Karpas-422 (cell line): ENCODE measurements around the gene ERN1. TPM values are rescaled to one million over a fixed set of nuclear protein-coding genes. Genes with fewer than 3 reads are reported as not detected.

Experiments used
- DNase-seq: peaks from one replicate; pipeline ENCODE4 v3.0.0-alpha.2; 2015
- H2AFZ ChIP-seq: fragments of 200-600 bp; sonication (generic); 2 replicates; pipeline ENCODE4 v1.6.1; 2014; ENCODE audit warnings: antibody characterized with exemption, low read length, mixed read lengths
- H3K27ac ChIP-seq: fragments of 200-600 bp; sonication (generic); 2 replicates; pipeline ENCODE4 v1.5.1; 2014; ENCODE audit warnings: mild to moderate bottlenecking, low read length, moderate library complexity
- H3K27me3 ChIP-seq: fragments of 200-600 bp; sonication (generic); 2 replicates; pipeline ENCODE4 v1.6.1; 2014; ENCODE audit warnings: low read length, mixed read lengths
- H3K36me3 ChIP-seq: fragments of 200-600 bp; sonication (generic); 2 replicates; pipeline ENCODE4 v1.6.1; 2014; ENCODE audit warnings: low read length, mixed read lengths; ENCODE audit not compliant: insufficient read depth
- H3K4me1 ChIP-seq: fragments of 200-600 bp; sonication (generic); 2 replicates; pipeline ENCODE4 v1.6.1; 2014; ENCODE audit warnings: mild to moderate bottlenecking, low read length, mixed read lengths
- H3K4me2 ChIP-seq: fragments of 200-600 bp; sonication (generic); 2 replicates; pipeline ENCODE4 v1.6.1; 2014; ENCODE audit warnings: low read length, low read depth, mild to moderate bottlenecking; ENCODE audit not compliant: poor library complexity, severe bottlenecking
- H3K4me3 ChIP-seq: fragments of 200-600 bp; sonication (generic); 2 replicates; pipeline ENCODE4 v1.5.1; 2014; ENCODE audit warnings: mild to moderate bottlenecking, antibody characterized with exemption, low read length, mixed read lengths
- H3K79me2 ChIP-seq: fragments of 200-600 bp; sonication (generic); 2 replicates; pipeline ENCODE4 v1.6.1; 2014; ENCODE audit warnings: mild to moderate bottlenecking, low read length, mixed read lengths
- H3K9ac ChIP-seq: fragments of 200-600 bp; sonication (generic); 2 replicates; pipeline ENCODE4 v1.6.0; 2014; ENCODE audit warnings: low read length
- H3K9me2 ChIP-seq: fragments of 200-600 bp; sonication (generic), shearing (Covaris generic); replicated peaks from 2 replicates; pipeline ENCODE4 v1.6.0; 2014; ENCODE audit warnings: mild to moderate bottlenecking, low read length, moderate library complexity; ENCODE audit not compliant: insufficient read depth
- H3K9me3 ChIP-seq: fragments of 300-700, 200-600 bp; sonication (generic); 2 replicates; pipeline ENCODE4 v1.6.1; 2014; ENCODE audit warnings: low read length, mixed read lengths
- H4K20me1 ChIP-seq: fragments of 200-600 bp; sonication (generic); 2 replicates; pipeline ENCODE4 v1.6.1; 2014; ENCODE audit warnings: mild to moderate bottlenecking, antibody characterized with exemption, low read length, low read depth; ENCODE audit not compliant: insufficient read depth
- total RNA-seq: library from RNA; depleted of rRNA; stranded (reverse); fragments of >200 nt; shearing (Covaris generic); gene quantifications from 2 replicates; pipeline ENCODE4 v1.2.3, GENCODE V29; 2014; ENCODE audit warnings: low replicate concordance

ERN1 gene
- total RNA-seq, 1 experiment from 2014 or later, result 1.9 TPM

DNA sequence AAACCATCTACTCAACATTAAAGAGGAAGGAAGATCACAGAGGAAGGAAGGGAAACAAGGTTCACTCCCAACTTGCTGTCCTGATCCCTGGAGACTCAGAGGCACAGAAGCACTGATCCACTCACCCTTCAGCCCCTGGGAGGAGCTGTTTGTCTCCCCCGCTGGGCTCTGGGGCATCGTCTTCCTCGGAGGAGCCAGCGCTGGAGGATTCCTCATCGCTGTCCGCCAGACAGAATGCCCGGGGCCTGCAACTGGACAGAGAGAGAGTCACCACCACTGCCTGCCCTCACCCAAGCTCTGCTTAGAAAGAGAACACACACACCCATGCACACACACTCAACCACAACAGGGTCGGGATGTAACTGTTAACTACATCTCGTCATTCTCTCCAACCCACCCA lies 24.8 kb upstream of the ERN1 start:
- Histone ChIP-seq H2AFZ (no peak overlapping the region), H4K20me1 (no peaks in the 10 kb centered on the region), H3K27me3 (no peaks in the 10 kb centered on the region), H3K27ac (no peak overlapping the region), H3K79me2 (no peaks in the 10 kb centered on the region), H3K4me2 (no peak overlapping the region), H3K36me3 (no peaks in the 10 kb centered on the region), H3K9ac (no peak overlapping the region), H3K4me3 (no peak overlapping the region), H3K4me1 (no peaks in the 10 kb centered on the region), H3K9me2 (no peaks in the 10 kb centered on the region), H3K9me3 (no peaks in the 10 kb centered on the region)
- no peak for DNase-seq

- no peaks in the 10 kb centered on the region for H3K36me3 ChIP-seq
Measured at GRCh38 chr17:64154313-64154695, 24.4 kb upstream of the ERN1 start.

GRCh38 chr17:64153565-64154312 lies 23.8 kb upstream of the ERN1 start:
- no peaks in the 10 kb centered on the region for H3K27me3 ChIP-seq
- no peaks in the 10 kb centered on the region for H3K79me2 ChIP-seq
- no peaks in the 10 kb centered on the region for H3K4me1 ChIP-seq
- no peak overlapping the region for H2AFZ ChIP-seq
- no peak overlapping the region for H3K27ac ChIP-seq
- H3K4me3 ChIP-seq, result no peak overlapping the region
- no peak overlapping the region for H3K9ac ChIP-seq
- H3K4me2 ChIP-seq, result no peak overlapping the region
- H4K20me1 ChIP-seq, result no peaks in the 10 kb centered on the region
- H3K9me2 ChIP-seq, result no peaks in the 10 kb centered on the region
- H3K36me3 ChIP-seq, result no peaks in the 10 kb centered on the region
- H3K9me3 ChIP-seq, result no peaks in the 10 kb centered on the region
- no peak for DNase-seq

More at GRCh38 chr17:64154313-64154695, 24.4 kb upstream of the ERN1 start:
- no peak overlapping the region for H3K4me3 ChIP-seq
- H3K27me3 ChIP-seq, result no peaks in the 10 kb centered on the region
- no peak for DNase-seq
- no peak overlapping the region for H3K27ac ChIP-seq
- no peaks in the 10 kb centered on the region for H3K79me2 ChIP-seq
- H3K9ac ChIP-seq, result no peak overlapping the region
- H2AFZ ChIP-seq, result no peak overlapping the region
- H3K4me2 ChIP-seq, result no peak overlapping the region
- H4K20me1 ChIP-seq, result no peaks in the 10 kb centered on the region
- no peaks in the 10 kb centered on the region for H3K9me3 ChIP-seq
- H3K9me2 ChIP-seq, result no peaks in the 10 kb centered on the region
- H3K4me1 ChIP-seq, result no peaks in the 10 kb centered on the region

- Histone ChIP-seq H3K9ac (no peak overlapping the region), H3K4me2 (no peak overlapping the region), H3K4me1 (no peaks in the 10 kb centered on the region), H3K27me3 (no peaks in the 10 kb centered on the region), H3K79me2 (no peaks in the 10 kb centered on the region), H3K4me3 (no peak overlapping the region), H3K36me3 (no peaks in the 10 kb centered on the region), H3K27ac (no peak overlapping the region), H2AFZ (no peak overlapping the region), H3K9me3 (no peaks in the 10 kb centered on the region), H4K20me1 (no peaks in the 10 kb centered on the region), H3K9me2 (no peaks in the 10 kb centered on the region)
- DNase-seq, result no peak
Measured at GRCh38 chr17:64152428-64153125, 22.6 kb upstream of the ERN1 start.

DNA sequence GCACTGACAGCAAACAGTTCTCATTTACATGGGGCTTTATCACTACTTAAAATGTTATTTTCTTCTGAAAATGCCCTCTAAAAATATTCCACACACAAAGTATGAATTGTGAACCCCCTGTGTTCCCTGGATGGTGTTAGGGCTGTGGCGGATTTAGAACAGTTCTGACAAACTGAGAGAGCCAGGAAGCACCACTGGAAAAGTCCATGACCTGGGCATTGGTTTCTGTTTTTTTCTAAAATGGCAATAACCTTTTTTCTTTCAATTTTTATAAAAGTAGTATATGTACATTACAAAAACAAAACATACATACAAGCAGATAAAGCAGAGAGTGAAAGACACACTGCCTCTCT lies 21.0 kb upstream of the ERN1 start:
- Histone ChIP-seq H3K9ac (no peak overlapping the region), H3K27ac (no peak overlapping the region), H3K36me3 (peaks cover 9% of the 10 kb centered on the region), H3K4me2 (no peak overlapping the region), H3K4me1 (peaks cover 11% of the 10 kb centered on the region), H4K20me1 (peaks cover 9% of the 10 kb centered on the region; the same call in 1 of the 2 replicates), H2AFZ (no peak overlapping the region), H3K79me2 (peaks cover 3% of the 10 kb centered on the region; the same call in 1 of the 2 replicates), H3K27me3 (no peaks in the 10 kb centered on the region), H3K9me3 (no peaks in the 10 kb centered on the region), H3K4me3 (no peak overlapping the region), H3K9me2 (no peaks in the 10 kb centered on the region)
- no peak for DNase-seq

DNA sequence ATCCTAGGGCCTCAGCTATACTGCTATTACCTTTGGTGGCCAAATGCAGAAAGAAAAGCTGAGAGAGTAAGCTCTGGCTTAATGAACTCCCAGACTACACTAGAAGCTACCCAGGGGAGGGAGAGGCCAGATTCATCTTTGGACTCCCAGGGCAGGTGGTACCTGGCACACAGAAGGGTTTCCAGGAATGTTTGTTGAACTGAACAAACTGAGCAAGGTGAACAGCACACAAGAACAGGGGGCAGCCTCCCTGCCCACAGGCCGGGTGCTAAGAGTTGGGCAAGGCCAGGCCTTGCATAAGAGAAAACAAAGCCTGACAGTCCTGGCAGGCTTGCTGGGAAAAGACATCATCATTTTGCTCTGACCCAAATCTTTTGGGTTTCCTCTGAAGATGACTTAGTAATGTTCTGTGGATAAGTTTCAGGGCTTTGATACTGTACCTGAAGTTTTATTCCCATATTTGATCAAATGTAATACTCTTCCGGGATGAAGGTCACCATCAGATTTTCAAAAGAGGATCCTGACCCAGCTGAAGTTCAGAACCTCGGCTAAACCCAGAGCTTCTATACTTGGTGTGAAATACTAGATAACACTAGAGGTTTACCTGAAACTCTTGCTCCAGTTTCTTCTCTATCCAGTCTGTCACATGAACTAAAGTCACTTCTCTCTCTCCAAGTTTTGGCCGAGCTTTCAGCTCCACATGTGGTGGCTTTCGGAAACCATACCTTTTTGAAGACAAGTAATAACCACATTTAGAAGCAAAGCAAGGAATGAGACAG lies 20.5 kb upstream of the ERN1 start:
- Histone ChIP-seq H3K79me2 (peaks cover 3% of the 10 kb centered on the region; the same call in 1 of the 2 replicates), H3K9me3 (no peaks in the 10 kb centered on the region), H3K9me2 (no peaks in the 10 kb centered on the region), H2AFZ (no peak overlapping the region), H3K27ac (no peak overlapping the region), H3K4me2 (no peak overlapping the region), H3K4me3 (no peak overlapping the region), H3K9ac (no peak overlapping the region), H4K20me1 (peaks cover 9% of the 10 kb centered on the region; the same call in 1 of the 2 replicates), H3K4me1 (peaks cover 11% of the 10 kb centered on the region), H3K36me3 (peaks cover 10% of the 10 kb centered on the region), H3K27me3 (no peaks in the 10 kb centered on the region)
- peak; percentile 47 for DNase-seq

GRCh38 chr17:64149196-64149595 lies 19.3 kb upstream of the ERN1 start:
- H3K9me2 ChIP-seq, result no peaks in the 10 kb centered on the region
- no peak overlapping the region for H3K9ac ChIP-seq
- peaks cover 10% of the 10 kb centered on the region for H3K36me3 ChIP-seq
- no peak overlapping the region for H3K27ac ChIP-seq
- H3K4me2 ChIP-seq, result no peak overlapping the region
- peaks cover 9% of the 10 kb centered on the region; the same call in 1 of the 2 replicates for H4K20me1 ChIP-seq
- peaks cover 16% of the 10 kb centered on the region for H3K4me1 ChIP-seq
- peaks cover 3% of the 10 kb centered on the region; the same call in 1 of the 2 replicates for H3K79me2 ChIP-seq
- H3K4me3 ChIP-seq, result no peak overlapping the region
- H2AFZ ChIP-seq, result no peak overlapping the region
- H3K9me3 ChIP-seq, result no peaks in the 10 kb centered on the region
- H3K27me3 ChIP-seq, result no peaks in the 10 kb centered on the region
- no peak for DNase-seq

GRCh38 chr17:64148699-64149098 lies 18.8 kb upstream of the ERN1 start:
- Histone ChIP-seq H3K9me2 (no peaks in the 10 kb centered on the region), H3K4me1 (peaks cover 16% of the 10 kb centered on the region), H2AFZ (no peak overlapping the region), H3K36me3 (peaks cover 10% of the 10 kb centered on the region), H3K9ac (no peak overlapping the region), H3K4me3 (no peak overlapping the region), H3K4me2 (no peak overlapping the region), H3K79me2 (peaks cover 3% of the 10 kb centered on the region; the same call in 1 of the 2 replicates), H4K20me1 (peaks cover 9% of the 10 kb centered on the region; the same call in 1 of the 2 replicates), H3K9me3 (no peaks in the 10 kb centered on the region), H3K27ac (no peak overlapping the region), H3K27me3 (no peaks in the 10 kb centered on the region)
- peak; percentile 60 for DNase-seq
